Aorta (tissue), 5 donors: Measurements from ENCODE around the gene PTBP1. TPM values are rescaled to one million over a fixed set of nuclear protein-coding genes. Genes with fewer than 3 reads are reported as not detected.

Source experiments
- ATAC-seq: fragments of 200-7000 bp; cut with Tn5 transposase; one replicate; pipeline ENCODE4 v1.9.1; 2022; ENCODE audit warnings: moderate library complexity; ENCODE audit not compliant: low FRiP score
- DNase-seq, 2 donors: peaks; one replicate each; pipeline ENCODE4 v3.0.0-alpha.2; 2020
- H3K27ac ChIP-seq, 2 donors: one replicate each; pipeline ENCODE4 v1.5.1; 2013; ENCODE audit warnings: low read length in 2 of 2, mild to moderate bottlenecking in 2 of 2, moderate library complexity in 2 of 2, control low read depth in 1 of 2, inconsistent platforms in 1 of 2, low read depth in 1 of 2
- H3K27me3 ChIP-seq, 2 donors: one replicate each; pipeline ENCODE4 v1.6.1; 2013; ENCODE audit warnings: control low read depth in 1 of 2, low read length in 1 of 2, mild to moderate bottlenecking in 1 of 2, moderate library complexity in 1 of 2; ENCODE audit not compliant: insufficient read depth in 2 of 2, control insufficient read depth in 1 of 2
- H3K36me3 ChIP-seq, 2 donors: one replicate each; pipeline ENCODE4 v1.6.1; 2013; ENCODE audit warnings: control low read depth in 1 of 2, low read length in 1 of 2, mild to moderate bottlenecking in 1 of 2; ENCODE audit not compliant: insufficient read depth in 2 of 2, control insufficient read depth in 1 of 2
- H3K4me1 ChIP-seq, 2 donors: one replicate each; pipeline ENCODE4 v1.6.1; 2013; ENCODE audit warnings: low read length in 2 of 2, control low read depth in 1 of 2, mild to moderate bottlenecking in 1 of 2, moderate library complexity in 1 of 2; ENCODE audit not compliant: insufficient read depth in 2 of 2, control insufficient read depth in 1 of 2
- H3K4me3 ChIP-seq, 2 donors: one replicate each; pipeline ENCODE4 v1.5.1; 2013; ENCODE audit warnings: low read length in 2 of 2, control low read depth in 1 of 2, mild to moderate bottlenecking in 1 of 2
- H3K9me3 ChIP-seq: one replicate; pipeline ENCODE4 v1.6.1; 2013; ENCODE audit warnings: mild to moderate bottlenecking, low read length; ENCODE audit not compliant: control insufficient read depth
- WGBS, 2 donors: extraction: QIAGEN DNeasy Blood & Tissue Kit; methylation state at CpG; one replicate each; pipeline ENCODE4 v1.1.7; 2013; 5-methylcytosine and 5-hydroxymethylcytosine counted together
- intact Hi-C, 2 donors: fragments of 100-400 bp; cut with DNase I; formaldehyde crosslinking; loops; one replicate each; pipeline versions ENCODE4 v1.14.2 to v1.15.0; 2022
- polyA plus RNA-seq, 2 donors: library from polyadenylated mRNA; stranded (reverse); fragments of 200-250 nt; gene quantifications; one replicate each; pipeline ENCODE4 v1.2.3, GENCODE V29; 2013
- total RNA-seq, 2 donors: library from RNA; stranded (reverse); fragmentation: NEBNext Ultra II Directional; extraction: Animal tissue kit (Norgen Biotek cat#: 25700); gene quantifications; one replicate each; pipeline ENCODE4 v1.2.1, GENCODE V29; 2021
- donor health status: healthy with polysubstance abuse.
- donor health status: Bipolar disorder and iron deficiency.
- donor health status: DM: no; HTN: no; CAD: no.
- donor health status: DM: no; HTN: no; CAD: no.
- donor health status: DM: yes; HTN: yes; CAD: no.

Gene PTBP1
- total and polyA plus RNA-seq, 4 donors = 46.7 to 218 (median 141) TPM

DNA sequence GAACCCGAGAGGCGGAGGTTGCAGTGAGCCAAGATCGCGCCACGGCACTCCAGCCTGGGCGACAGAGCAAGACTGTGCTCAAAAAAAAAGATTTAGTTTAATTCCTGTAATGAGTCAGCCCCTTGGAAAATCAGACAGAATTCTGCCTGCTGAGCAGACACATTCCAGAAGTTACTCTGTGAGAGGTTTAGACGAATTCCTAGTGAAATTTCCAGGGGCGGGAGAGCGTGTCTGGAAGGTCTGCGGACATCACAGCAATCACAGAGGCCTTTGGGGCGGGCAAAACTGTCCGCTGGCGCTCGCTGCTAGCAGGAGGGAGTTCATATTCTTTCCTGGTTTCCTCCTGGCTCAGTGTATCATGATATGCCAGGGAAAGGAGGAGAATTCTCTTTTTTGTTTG is 28.8 kb upstream of the PTBP1 start:
- no peak overlapping the region for H3K27ac ChIP-seq

GRCh38 chr19:769616-770015 is 27.6 kb upstream of the PTBP1 start:
- ATAC-seq (no peak), DNase-seq (no peak)
- Histone ChIP-seq H3K4me3 (no peak overlapping the region), H3K9me3 (no peaks in the 10 kb centered on the region), H3K27ac (no peak overlapping the region), H3K36me3 (no peaks in the 10 kb centered on the region), H3K27me3 (no peaks in the 10 kb centered on the region), H3K4me1 (no peaks in the 10 kb centered on the region)
- intact Hi-C loops = loop anchor here (2.0 to 10.0 kb wide), 4 partner anchors 151 to 215 kb away; partner anchors contain the start of gene WDR18 (in 2 of the 2)
- 85 to 91% methylated on average over 6 of the region's 6 CpGs for WGBS, 2 donors

More for the DNA sequence above, 28.8 kb upstream of the PTBP1 start:
- Histone ChIP-seq H3K4me3 (no peak overlapping the region), H3K4me1 (no peaks in the 10 kb centered on the region), H3K9me3 (no peaks in the 10 kb centered on the region), H3K36me3 (no peaks in the 10 kb centered on the region), H3K27me3 (no peaks in the 10 kb centered on the region)
- 4 to 7% methylated on average over 14 of the region's 14 CpGs for WGBS, 2 donors
- ATAC-seq (peak; percentile 31), DNase-seq (no peak)
- intact Hi-C loops = no loop called here

DNA sequence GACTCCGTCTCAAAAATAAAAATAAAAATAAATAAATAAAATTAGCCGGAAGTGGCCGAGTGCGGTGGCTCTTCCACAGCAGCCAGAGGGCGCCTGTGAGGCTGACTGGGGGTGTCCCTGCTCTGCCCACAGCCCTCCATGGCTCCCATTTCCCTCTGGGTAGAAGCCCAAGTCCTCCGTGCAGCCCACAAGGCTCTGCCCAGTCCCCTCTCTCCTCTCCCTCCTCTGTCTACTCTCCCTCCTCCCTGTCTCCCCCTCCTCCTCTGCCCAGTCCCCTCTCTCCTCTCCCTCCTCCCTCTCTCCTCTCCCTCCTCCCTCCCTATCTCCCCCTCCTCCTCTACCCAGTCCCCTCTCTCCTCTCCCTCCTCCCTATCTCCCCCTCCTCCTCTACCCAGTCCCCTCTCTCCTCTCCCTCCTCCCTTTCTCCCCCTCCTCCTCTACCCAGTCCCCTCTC is 25.9 kb upstream of the PTBP1 start:
- Histone ChIP-seq H3K27me3 (no peaks in the 10 kb centered on the region), H3K27ac (no peak overlapping the region), H3K4me1 (no peaks in the 10 kb centered on the region), H3K36me3 (no peaks in the 10 kb centered on the region), H3K9me3 (no peaks in the 10 kb centered on the region), H3K4me3 (no peak overlapping the region)
- no peak for ATAC-seq
- 26 to 38% methylated on average over 6 of the region's 6 CpGs for WGBS, 2 donors
- DNase-seq = no peak
- intact Hi-C loops = loop anchor here (2.0 to 10.0 kb wide), 4 partner anchors 149 to 213 kb away; partner anchors contain the start of gene WDR18 (in 2 of the 2)

- H3K4me1 ChIP-seq = no peaks in the 10 kb centered on the region
- ATAC-seq = no peak
- DNase-seq = no peak
- H3K36me3 ChIP-seq = no peaks in the 10 kb centered on the region
- no peak overlapping the region for H3K27ac ChIP-seq
- intact Hi-C loops = loop anchor here (5.0 to 10.0 kb wide), 2 partner anchors 150 to 213 kb away; partner anchors contain the start of gene WDR18 (in 1 of the 2)
- H3K9me3 ChIP-seq = no peaks in the 10 kb centered on the region
- H3K4me3 ChIP-seq = no peak overlapping the region
- H3K27me3 ChIP-seq = no peaks in the 10 kb centered on the region
- WGBS, 2 donors = 90 to 91% methylated on average over 5 of the region's 5 CpGs
Observed at GRCh38 chr19:772063-772462, 25.2 kb upstream of the PTBP1 start.

- intact Hi-C loops = loop anchor here (5.0 to 10.0 kb wide), 2 partner anchors 149 to 212 kb away; partner anchors contain the start of gene WDR18 (in 1 of the 2)
- no peaks in the 10 kb centered on the region for H3K27me3 ChIP-seq
- H3K9me3 ChIP-seq = no peaks in the 10 kb centered on the region
- 78 to 83% methylated on average over 18 of the region's 18 CpGs for WGBS, 2 donors
- ATAC-seq (no peak), DNase-seq (no peak)
- no peaks in the 10 kb centered on the region for H3K4me1 ChIP-seq
- H3K27ac ChIP-seq = no peak overlapping the region
- no peaks in the 10 kb centered on the region for H3K36me3 ChIP-seq
- H3K4me3 ChIP-seq = no peak overlapping the region
Observed at GRCh38 chr19:772730-773436, 24.4 kb upstream of the PTBP1 start.

DNA sequence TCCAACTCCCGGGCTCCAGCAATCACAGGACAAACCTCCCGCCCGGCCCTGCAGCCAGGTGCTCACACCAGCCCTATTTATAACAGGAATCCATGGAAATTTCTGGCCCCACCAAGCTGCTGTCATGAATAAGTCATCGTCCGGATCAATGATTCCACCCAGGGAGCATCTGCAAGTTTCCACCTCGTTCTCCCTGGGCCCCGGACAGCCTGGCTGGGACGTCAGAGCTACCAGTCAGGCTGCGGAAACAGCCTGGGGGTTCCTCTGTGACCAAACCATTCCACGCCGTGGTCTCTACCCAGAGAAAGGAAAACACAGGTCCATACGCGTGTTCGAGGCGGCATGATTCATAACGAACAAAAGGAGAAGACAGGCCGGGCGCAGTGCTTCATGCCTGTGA is 20.7 kb upstream of the PTBP1 start:
- Histone ChIP-seq H3K27me3 (no peaks in the 10 kb centered on the region), H3K36me3 (no peaks in the 10 kb centered on the region), H3K4me3 (no peak overlapping the region), H3K27ac (no peak overlapping the region), H3K4me1 (no peaks in the 10 kb centered on the region), H3K9me3 (no peaks in the 10 kb centered on the region)
- no peak for DNase-seq
- no peak for ATAC-seq
- intact Hi-C loops = loop anchor here in 1 of 2 donors (10.0 kb wide), 1 partner anchor 208 kb away; the partner anchor contains the start of gene WDR18
- 90 to 93% methylated on average over 18 of the region's 18 CpGs for WGBS, 2 donors

DNA sequence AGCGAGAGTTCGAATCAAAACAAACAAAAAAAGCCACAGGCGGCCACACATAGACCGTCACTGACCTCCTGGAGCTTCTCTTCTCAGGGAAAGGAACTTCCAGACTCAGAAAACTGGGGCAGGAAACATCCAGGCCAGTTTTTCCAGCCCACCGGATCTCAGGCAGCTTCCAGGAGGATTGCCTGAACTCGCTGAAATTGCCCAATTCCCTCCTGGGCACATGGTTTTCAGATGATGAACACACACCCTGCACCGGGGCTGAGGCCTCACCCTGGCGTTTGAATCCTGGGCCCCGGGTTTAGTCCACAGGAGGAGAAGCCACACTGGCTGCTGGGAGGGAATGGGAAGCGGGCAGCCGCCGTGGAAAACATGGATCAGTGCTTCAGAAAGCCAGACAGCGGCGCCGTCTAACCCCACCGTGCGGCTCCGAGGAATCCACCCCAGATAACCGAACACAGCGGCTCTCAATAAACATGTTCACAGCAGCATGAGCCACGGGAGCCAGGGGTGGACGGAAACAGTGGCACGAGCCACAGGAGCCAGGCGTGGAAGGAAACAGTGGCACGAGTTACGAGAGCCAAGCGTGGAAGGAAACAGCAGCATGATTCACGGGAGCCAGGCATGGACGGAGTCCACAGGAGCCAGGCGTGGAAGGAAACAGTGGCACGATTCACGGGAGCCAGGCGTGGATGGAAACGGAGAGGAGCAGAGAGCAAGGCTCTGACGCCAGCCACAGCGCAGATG is 18.2 kb upstream of the PTBP1 start:
- Histone ChIP-seq H3K36me3 (no peaks in the 10 kb centered on the region), H3K4me3 (no peak overlapping the region), H3K27ac (no peak overlapping the region), H3K9me3 (no peaks in the 10 kb centered on the region), H3K4me1 (no peaks in the 10 kb centered on the region), H3K27me3 (no peaks in the 10 kb centered on the region)
- 27% methylated on average over 36 of the region's 36 CpGs for WGBS, 2 donors
- intact Hi-C loops = loop anchor here in 1 of 2 donors (10.0 kb wide), 1 partner anchor 206 kb away; the partner anchor contains the start of gene WDR18
- peak in 1 of 2 donors; percentile 69 for DNase-seq
- peak; percentile 57 for ATAC-seq

- no peak overlapping the region for H3K4me3 ChIP-seq
- no peaks in the 10 kb centered on the region for H3K27me3 ChIP-seq
- ATAC-seq (no peak), DNase-seq (no peak)
- H3K4me1 ChIP-seq = no peaks in the 10 kb centered on the region
- no peaks in the 10 kb centered on the region for H3K9me3 ChIP-seq
- no peaks in the 10 kb centered on the region for H3K36me3 ChIP-seq
- H3K27ac ChIP-seq = no peak overlapping the region
- 93% methylated on average over 12 to 15 of the region's 15 CpGs for WGBS, 2 donors
- intact Hi-C loops = no loop called here
Observed at GRCh38 chr19:780935-781334, 16.3 kb upstream of the PTBP1 start.
